Naive B cell (primary cell): Measurements from ENCODE around the gene SAMD4A. TPM values are rescaled to one million over a fixed set of nuclear protein-coding genes. Genes with fewer than 3 reads are reported as not detected.
"Not testable (repeated sequence)": the region's sequence is repeated elsewhere in the genome, so short reads cannot be mapped to it uniquely, and the experiment has no call there.

Experiments
- ATAC-seq, 2 donors: fragments of 150-1000 bp; cut with Tn5 transposase; 2 replicates each; pipeline ENCODE4 v1.10.0; 2021; ENCODE audit warnings: low read depth in 2 of 2, mild to moderate bottlenecking in 2 of 2, moderate library complexity in 2 of 2
- DNase-seq: peaks from one replicate; pipeline ENCODE4 v3.0.0; 2022
- H3K27ac Mint-ChIP-seq, 6 donors: one replicate each; pipeline ENCODE4 v1.8.0; 2020 to 2022; ENCODE audit warnings: mild to moderate bottlenecking in 6 of 6, mixed read lengths in 6 of 6, moderate library complexity in 5 of 6, inconsistent platforms in 2 of 6
- H3K27me3 Mint-ChIP-seq, 3 donors: one replicate each; pipeline ENCODE4 v1.8.0; 2021 to 2022; ENCODE audit warnings: mixed read lengths in 3 of 3, mild to moderate bottlenecking in 1 of 3
- H3K36me3 Mint-ChIP-seq, 2 donors: one replicate each; pipeline ENCODE4 v1.8.0; 2020 to 2022; ENCODE audit warnings: mixed read lengths in 2 of 2, inconsistent platforms in 1 of 2, mild to moderate bottlenecking in 1 of 2
- H3K4me1 Mint-ChIP-seq, 3 donors: one replicate each; pipeline ENCODE4 v1.8.0; 2020 to 2022; ENCODE audit warnings: mixed read lengths in 3 of 3, inconsistent platforms in 1 of 3, mild to moderate bottlenecking in 1 of 3, moderate library complexity in 1 of 3
- H3K4me3 Mint-ChIP-seq, 8 donors: one replicate each; pipeline ENCODE4 v1.8.0; 2020 to 2022; ENCODE audit warnings: mild to moderate bottlenecking in 8 of 8, mixed read lengths in 8 of 8, moderate library complexity in 8 of 8, inconsistent platforms in 2 of 8
- H3K9me3 Mint-ChIP-seq, 7 donors: one replicate each; pipeline ENCODE4 v1.8.0; 2020 to 2022; ENCODE audit warnings: mixed read lengths in 7 of 7, mild to moderate bottlenecking in 5 of 7, inconsistent platforms in 2 of 7, moderate library complexity in 1 of 7
- polyA plus RNA-seq, 6 donors: library from polyadenylated mRNA; unstranded; fragments of 300-500 nt; fragmentation: Illumina TruSeq; gene quantifications; one replicate each; pipeline ENCODE4 v1.2.3, GENCODE V29; 2021; ENCODE audit warnings: low read depth in 6 of 6

SAMD4A gene
- polyA plus RNA-seq, 6 donors from 2014 or later = 0.84 to 2.1 (median 1.2) TPM; not detected in 1

DNA sequence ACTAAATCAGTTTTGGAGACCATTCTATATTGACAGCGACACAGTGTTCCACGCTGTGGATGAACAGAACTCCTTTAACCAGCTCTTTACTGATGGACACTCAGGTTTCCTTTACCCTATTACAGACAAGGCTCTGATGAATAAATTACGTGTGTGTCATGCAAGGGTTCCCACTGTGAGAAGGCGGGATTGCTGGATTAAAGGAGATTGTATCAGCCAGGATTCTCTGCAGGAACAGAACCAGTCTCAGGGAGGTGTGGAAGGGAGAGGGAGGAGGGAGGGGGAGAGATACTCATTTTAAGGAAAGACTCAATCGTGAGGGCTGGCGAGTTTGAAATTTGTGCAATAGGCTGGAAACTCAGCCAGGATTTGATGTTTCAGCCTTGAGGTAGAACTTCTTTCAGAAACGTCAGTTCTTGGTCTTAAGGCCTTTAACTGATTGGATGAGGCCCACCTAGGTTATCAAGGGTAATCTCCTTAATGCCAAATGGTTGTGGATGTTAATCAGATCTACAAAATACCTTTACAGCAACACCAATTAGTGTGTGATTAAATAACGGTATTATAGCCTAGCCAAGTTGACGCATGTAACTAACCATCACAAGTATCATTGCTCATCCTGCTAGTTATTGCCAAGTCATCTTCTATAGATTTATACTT, 231.7 kb downstream of the SAMD4A start:
- Mint-ChIP-seq H3K36me3 (peaks cover 0 to 5% of the 10 kb centered on the region in 2 donors), H3K9me3 (peaks cover 0 to 12% (median 5%) of the 10 kb centered on the region in 7 donors), H3K27me3 (peaks cover 0 to 12% (median 0%) of the 10 kb centered on the region in 3 donors), H3K4me3 (no peak overlapping the region), H3K4me1 (peaks cover 0 to 3% (median 0%) of the 10 kb centered on the region in 3 donors), H3K27ac (peak overlapping the region in 1 of 6 donors; percentile 46)
- ATAC-seq (no peak), DNase-seq (no peak)

DNA sequence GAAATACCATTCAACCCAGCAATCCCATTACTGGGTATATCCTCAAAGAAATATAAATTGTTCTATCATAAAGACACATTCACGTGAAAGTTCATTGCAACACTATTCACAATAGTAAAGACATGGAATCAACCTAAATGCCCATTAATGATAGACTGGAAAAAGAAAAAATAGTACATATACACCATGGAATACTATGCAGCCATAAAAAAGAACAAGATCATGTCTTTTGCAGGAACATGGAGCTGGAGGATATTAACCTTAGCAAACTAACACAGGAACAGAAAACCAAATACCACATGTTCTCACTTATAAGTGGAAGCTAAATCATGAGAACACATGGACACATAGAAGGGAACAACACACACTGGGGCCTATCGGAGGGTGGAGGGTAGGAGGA, 234.6 kb downstream of the SAMD4A start:
- peaks cover 8 to 30% (median 16%) of the 10 kb centered on the region in 3 donors for H3K27me3 Mint-ChIP-seq
- DNase-seq, H3K4me3 Mint-ChIP-seq, H3K9me3 Mint-ChIP-seq, H3K27ac Mint-ChIP-seq, ATAC-seq, H3K36me3 Mint-ChIP-seq: not testable (repeated sequence)
- peaks cover 7 to 12% (median 9%) of the 10 kb centered on the region in 3 donors for H3K4me1 Mint-ChIP-seq

DNA sequence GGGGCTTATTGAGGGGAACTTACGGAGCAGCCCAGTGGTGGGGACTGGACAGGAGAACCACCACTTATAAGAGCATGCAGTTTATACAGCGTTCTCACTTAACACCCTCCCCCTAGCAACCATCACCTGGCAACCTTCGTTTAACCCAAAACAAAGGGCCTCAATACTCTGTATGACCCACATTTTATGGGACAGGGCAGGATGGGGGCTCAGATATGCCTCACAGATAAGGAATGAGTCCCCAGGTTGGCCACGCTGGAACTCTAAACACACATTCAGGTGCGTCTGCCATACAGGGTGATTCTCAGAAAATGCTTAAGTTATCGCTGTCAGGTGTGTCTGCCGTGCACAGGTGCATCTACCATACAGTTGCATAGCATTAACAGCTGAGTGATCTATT, 236.5 kb downstream of the SAMD4A start:
- Mint-ChIP-seq H3K4me1 (peaks cover 7 to 12% (median 9%) of the 10 kb centered on the region in 3 donors), H3K9me3 (peaks cover 0 to 6% (median 0%) of the 10 kb centered on the region in 7 donors), H3K4me3 (no peak overlapping the region), H3K27ac (no peak overlapping the region), H3K36me3 (peaks cover 0 to 5% of the 10 kb centered on the region in 2 donors), H3K27me3 (peaks cover 8 to 30% (median 16%) of the 10 kb centered on the region in 3 donors)
- DNase-seq (no peak), ATAC-seq (no peak)

DNA sequence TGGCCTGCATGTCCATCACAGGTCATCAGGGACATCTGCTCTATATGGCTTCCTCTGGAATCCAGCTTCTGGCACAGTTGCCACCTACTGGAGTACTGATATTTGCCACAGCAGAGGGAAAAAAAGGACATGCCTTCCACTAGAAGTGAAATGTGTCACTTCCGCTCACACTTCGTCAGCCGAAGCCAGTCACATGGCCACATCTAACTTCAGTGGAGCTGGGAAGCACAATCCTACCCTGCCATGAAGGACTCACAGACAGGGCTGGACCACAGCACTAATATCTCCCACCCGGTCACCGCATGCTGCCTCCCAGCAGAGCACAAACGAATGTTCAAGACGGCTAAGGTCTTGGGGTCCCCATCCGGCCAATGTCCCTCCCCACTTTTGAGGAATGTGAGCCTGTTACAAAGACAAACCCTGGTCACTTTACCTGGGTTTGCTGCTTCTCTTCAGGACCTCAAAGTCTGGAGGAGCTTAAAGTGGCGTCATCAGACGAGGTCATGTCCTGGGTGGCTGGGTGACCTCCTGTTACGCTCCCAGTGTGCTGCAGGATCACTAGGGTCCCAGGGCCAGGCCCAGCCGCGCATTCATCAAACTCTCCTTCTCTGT, 237.1 kb downstream of the SAMD4A start:
- Mint-ChIP-seq H3K27me3 (peaks cover 8 to 30% (median 16%) of the 10 kb centered on the region in 3 donors), H3K36me3 (peaks cover 0 to 5% of the 10 kb centered on the region in 2 donors), H3K4me3 (no peak overlapping the region), H3K9me3 (peaks cover 0 to 6% (median 0%) of the 10 kb centered on the region in 7 donors), H3K27ac (no peak overlapping the region), H3K4me1 (peaks cover 7 to 12% (median 9%) of the 10 kb centered on the region in 3 donors)
- ATAC-seq = no peak
- no peak for DNase-seq

DNA sequence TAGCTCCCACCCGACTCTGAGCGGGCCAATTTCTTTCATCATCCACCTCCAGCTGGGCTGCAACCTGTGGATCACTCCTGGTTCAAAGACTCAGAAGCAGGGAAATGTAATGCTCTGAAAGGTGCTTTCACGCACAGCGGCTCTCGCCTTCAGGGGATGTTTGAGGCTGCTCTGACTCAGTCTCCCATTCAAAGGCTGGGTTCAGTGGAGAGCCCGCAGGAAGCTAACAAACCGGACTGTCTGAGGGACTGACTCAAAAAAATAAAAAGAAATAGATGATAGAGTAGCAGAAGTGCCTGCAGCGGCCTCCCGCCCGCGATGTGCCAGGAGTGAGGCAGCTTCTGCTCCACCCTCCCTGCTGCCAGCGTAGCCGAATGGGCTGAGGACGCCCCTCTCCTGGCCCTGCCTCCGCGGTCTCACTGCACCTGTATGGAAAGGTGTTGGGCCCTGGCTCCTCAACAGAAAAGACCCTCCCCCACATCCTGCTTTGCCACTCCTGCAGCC, 237.7 kb downstream of the SAMD4A start:
- ATAC-seq (no peak), DNase-seq (no peak)
- peaks cover 0 to 6% (median 0%) of the 10 kb centered on the region in 7 donors for H3K9me3 Mint-ChIP-seq
- H3K4me1 Mint-ChIP-seq = peaks cover 7 to 12% (median 9%) of the 10 kb centered on the region in 3 donors
- H3K36me3 Mint-ChIP-seq = peaks cover 0 to 5% of the 10 kb centered on the region in 2 donors
- peak overlapping the region in 2 of 6 donors; percentile 19 to 60 for H3K27ac Mint-ChIP-seq
- peaks cover 8 to 28% (median 16%) of the 10 kb centered on the region in 3 donors for H3K27me3 Mint-ChIP-seq
- no peak overlapping the region for H3K4me3 Mint-ChIP-seq

DNA sequence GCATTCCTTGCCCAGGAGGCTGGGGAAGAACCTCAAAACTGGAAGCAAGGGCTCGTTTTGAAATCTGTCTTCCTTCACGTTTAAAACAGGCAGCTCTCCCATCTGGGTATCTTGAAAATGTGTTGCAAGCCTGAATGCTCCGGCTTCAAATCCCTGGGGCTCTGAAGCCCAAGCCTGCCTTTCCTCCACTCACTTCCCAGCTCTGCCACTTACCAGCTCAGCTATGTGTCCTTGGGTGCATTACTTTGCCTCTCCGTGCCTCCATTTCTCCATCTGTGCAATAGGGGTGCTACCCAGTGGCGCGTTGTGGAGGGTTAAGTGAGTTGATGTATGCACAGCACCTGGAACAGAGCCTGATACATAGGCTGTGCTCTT, 238.1 kb downstream of the SAMD4A start:
- DNase-seq (no peak), ATAC-seq (no peak)
- H3K4me1 Mint-ChIP-seq = peaks cover 6 to 12% (median 7%) of the 10 kb centered on the region in 3 donors
- H3K9me3 Mint-ChIP-seq = peaks cover 0 to 6% (median 0%) of the 10 kb centered on the region in 7 donors
- peak overlapping the region in 3 of 6 donors; percentile 36 to 60 (median 38) for H3K27ac Mint-ChIP-seq
- H3K4me3 Mint-ChIP-seq = no peak overlapping the region
- peaks cover 8 to 23% (median 16%) of the 10 kb centered on the region in 3 donors for H3K27me3 Mint-ChIP-seq
- H3K36me3 Mint-ChIP-seq = peaks cover 0 to 5% of the 10 kb centered on the region in 2 donors

DNA sequence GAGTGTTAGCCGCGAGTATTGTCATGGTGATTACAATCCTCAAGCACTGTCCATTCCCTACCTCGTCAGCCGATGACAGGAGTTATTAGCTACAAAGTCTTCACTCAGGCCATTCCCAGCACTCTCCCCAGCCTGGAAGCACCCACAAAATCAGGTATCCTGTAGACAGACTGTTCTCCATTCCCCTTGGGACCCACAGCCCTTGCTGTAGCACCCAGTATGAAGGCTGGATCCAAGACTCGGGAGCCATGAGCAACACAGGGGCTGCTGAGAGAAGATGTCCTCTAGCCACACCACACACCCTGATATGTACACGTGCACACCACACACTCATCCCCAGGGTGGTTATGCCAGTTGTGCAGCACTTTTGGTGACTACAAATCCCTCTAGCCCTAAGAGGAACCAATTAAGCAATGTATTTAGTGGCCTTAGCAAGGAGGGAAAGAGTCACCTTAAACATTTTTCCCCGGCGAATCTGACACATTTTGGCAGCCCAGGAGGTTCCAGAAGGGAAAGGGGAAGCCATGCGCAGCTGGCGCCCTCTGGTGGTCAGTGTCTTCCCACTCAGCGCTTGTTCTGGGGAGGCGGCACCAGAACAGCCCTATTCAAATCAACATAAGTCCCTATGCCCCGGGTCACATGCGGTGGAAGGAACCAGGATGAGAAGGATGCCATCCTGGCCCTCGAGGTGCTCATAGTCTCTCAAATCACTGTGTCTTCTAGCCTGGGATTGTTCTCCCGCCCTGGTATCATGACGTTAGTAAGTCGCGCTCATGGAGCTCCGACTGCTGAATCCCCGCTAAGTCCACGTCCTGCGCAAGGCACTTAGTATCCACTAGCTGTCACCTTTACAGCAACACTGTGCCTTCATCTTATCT, 238.8 kb downstream of the SAMD4A start:
- peaks cover 6 to 12% (median 7%) of the 10 kb centered on the region in 3 donors for H3K4me1 Mint-ChIP-seq
- H3K4me3 Mint-ChIP-seq = peak overlapping the region in 2 of 8 donors; percentile 8 to 13
- peaks cover 0 to 5% of the 10 kb centered on the region in 2 donors for H3K36me3 Mint-ChIP-seq
- peak overlapping the region in 2 of 6 donors; percentile 36 to 38 for H3K27ac Mint-ChIP-seq
- peaks cover 0 to 6% (median 0%) of the 10 kb centered on the region in 7 donors for H3K9me3 Mint-ChIP-seq
- ATAC-seq = peak; percentile 91 to 93
- peaks cover 8 to 19% (median 16%) of the 10 kb centered on the region in 3 donors for H3K27me3 Mint-ChIP-seq
- DNase-seq = peak; percentile 63

DNA sequence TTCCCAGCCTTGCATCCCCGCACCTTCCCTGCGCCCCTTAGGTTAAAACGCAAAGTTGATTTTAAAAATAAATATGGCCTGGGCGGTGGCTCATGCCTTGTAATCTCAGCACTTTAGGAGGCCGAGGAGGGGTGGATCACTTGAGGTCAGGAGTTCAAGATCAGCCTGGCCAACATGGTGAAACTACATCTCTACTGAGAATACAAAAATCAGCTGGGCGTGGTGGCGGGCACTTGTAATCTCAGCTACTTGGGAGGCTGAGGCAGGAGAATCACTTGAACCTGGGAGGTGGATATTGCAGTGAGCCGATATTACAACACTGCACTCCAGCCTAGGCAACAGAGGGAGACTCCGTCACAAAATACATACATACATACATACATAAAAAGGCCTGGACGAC, 239.7 kb downstream of the SAMD4A start:
- peaks cover 0 to under 1% (median 0%) of the 10 kb centered on the region in 7 donors for H3K9me3 Mint-ChIP-seq
- H3K4me3 Mint-ChIP-seq = no peak overlapping the region
- H3K27ac Mint-ChIP-seq = no peak overlapping the region
- H3K4me1 Mint-ChIP-seq = peaks cover 6 to 12% (median 7%) of the 10 kb centered on the region in 3 donors
- H3K27me3 Mint-ChIP-seq = peaks cover 8 to 19% (median 16%) of the 10 kb centered on the region in 3 donors
- peaks cover 0 to 2% of the 10 kb centered on the region in 2 donors for H3K36me3 Mint-ChIP-seq
- DNase-seq (no peak), ATAC-seq (no peak)

DNA sequence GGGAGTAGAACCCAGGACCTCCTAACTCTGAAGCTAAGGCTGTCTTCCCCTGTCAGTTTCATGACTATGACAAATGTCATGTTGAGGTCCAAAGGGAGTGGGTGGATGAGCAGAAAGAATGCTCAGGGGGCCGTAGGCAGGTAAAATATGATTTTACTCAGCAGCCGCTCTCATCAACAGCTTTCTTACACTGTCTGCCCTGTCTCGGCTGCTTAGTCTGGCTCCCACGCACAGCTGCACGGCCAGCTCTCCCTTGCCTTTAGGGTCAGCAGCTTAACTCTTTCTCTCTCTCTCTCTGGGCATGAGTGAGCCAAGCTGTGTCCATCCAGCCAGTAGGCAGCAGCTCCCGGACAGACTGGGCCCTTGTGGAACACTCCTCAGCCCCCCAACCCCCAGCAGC, 240.5 kb downstream of the SAMD4A start:
- no peak for DNase-seq
- ATAC-seq = no peak
- no peak overlapping the region for H3K4me3 Mint-ChIP-seq
- no peak overlapping the region for H3K27ac Mint-ChIP-seq
- H3K9me3 Mint-ChIP-seq = no peaks in the 10 kb centered on the region
- H3K4me1 Mint-ChIP-seq = peaks cover 6 to 12% (median 7%) of the 10 kb centered on the region in 3 donors
- peaks cover 8 to 19% (median 16%) of the 10 kb centered on the region in 3 donors for H3K27me3 Mint-ChIP-seq
- no peaks in the 10 kb centered on the region for H3K36me3 Mint-ChIP-seq

DNA sequence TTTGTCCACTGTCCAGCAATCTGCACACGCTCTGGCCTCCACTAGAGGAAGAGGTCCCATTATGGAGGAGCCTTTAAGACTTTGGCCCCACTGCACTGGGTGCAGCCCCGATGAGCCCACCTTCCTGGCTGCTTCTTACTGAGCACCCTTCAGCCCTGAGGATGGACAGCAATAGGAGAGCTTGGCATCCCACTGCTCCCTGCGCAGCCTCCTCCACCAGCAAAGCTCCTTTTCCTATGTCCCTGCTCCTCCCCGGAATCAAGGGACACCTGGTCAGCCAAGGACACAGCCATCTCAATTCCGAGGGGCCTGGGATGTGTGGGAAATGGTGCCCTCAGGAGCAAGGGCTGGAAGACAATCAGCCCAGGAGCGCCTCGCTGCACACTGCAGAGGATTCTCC, 241.0 kb downstream of the SAMD4A start:
- Mint-ChIP-seq H3K4me3 (no peak overlapping the region), H3K36me3 (no peaks in the 10 kb centered on the region), H3K27ac (no peak overlapping the region), H3K9me3 (no peaks in the 10 kb centered on the region), H3K4me1 (peaks cover 6 to 12% (median 7%) of the 10 kb centered on the region in 3 donors), H3K27me3 (peaks cover 8 to 19% (median 16%) of the 10 kb centered on the region in 3 donors)
- ATAC-seq = no peak
- no peak for DNase-seq

DNA sequence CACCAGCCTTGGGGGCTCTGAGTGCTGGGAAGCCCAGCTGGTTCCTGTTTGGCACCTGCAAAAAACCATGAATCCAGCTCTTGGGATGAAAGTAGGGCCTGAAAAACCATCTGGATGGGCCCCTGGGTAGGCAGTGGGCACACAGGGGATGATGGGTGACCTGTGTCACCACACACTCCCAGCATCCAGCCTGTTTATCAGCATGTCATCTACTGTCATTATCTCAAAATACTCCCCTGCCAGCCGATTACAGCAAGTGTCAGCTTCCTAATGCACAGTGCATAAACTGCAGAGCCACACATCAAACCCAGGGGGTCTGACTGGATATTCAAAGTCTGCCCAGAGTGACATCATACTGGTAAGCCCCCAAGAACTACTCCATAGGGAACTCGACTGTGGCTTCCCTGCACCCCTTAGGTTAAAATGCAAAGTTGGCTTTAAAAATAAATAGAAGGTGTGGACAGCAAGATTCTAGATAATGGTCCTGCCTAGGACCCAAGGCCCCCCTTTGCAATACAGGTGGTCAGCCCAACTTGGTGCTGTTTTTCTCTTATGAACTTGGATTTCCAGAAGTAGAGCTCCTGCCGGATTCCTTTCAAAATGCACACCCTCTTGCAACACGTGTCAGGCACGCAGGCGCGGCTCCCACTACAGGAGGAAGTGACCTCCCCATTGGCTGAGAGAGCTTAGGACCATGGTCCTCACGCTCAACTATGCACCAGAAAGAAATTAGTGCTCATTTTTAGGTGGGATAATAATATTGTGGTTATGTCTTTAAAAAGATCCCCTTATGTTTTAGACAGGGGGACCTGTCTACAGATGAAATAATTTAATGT, 241.6 kb downstream of the SAMD4A start:
- Mint-ChIP-seq H3K36me3 (no peaks in the 10 kb centered on the region), H3K27me3 (peaks cover 8 to 19% (median 16%) of the 10 kb centered on the region in 3 donors), H3K27ac (no peak overlapping the region), H3K9me3 (no peaks in the 10 kb centered on the region), H3K4me1 (peaks cover 6 to 12% (median 7%) of the 10 kb centered on the region in 3 donors), H3K4me3 (no peak overlapping the region)
- DNase-seq (no peak), ATAC-seq (no peak)

DNA sequence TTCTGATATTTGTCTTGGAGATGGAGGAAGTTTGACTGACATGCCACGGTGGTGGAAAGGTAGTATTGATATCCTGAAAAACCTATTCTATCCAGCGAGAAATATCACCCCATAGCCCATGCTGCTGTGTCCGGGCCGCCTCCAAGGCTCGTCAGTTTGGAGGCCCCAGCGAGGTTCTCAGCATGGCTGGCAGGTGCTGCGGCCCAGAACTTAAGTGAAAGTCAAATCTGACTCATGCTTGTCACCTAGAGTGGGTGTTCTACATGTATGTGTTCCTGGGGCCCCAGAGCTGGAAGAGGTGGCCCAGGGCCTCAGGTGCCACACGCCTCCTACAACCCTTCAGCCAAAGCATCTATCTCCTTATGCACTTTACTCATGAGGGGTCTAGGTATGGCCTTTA, 242.8 kb downstream of the SAMD4A start:
- H3K36me3 Mint-ChIP-seq = no peaks in the 10 kb centered on the region
- H3K27me3 Mint-ChIP-seq = peaks cover 8 to 11% (median 10%) of the 10 kb centered on the region in 3 donors
- no peaks in the 10 kb centered on the region for H3K9me3 Mint-ChIP-seq
- H3K27ac Mint-ChIP-seq = peak overlapping the region in 1 of 6 donors; percentile 5
- no peak for DNase-seq
- H3K4me1 Mint-ChIP-seq = peaks cover 6 to 12% (median 7%) of the 10 kb centered on the region in 3 donors
- no peak for ATAC-seq
- no peak overlapping the region for H3K4me3 Mint-ChIP-seq
